NB4 (cell line): ENCODE results near the gene ZNF44.

Experiments used
- CTCF ChIP-seq: IDR thresholded peaks from one replicate; pipeline ENCODE4 v1.5.1; 2012; ENCODE audit warnings: low read depth, low read length
- POLR2A ChIP-seq: IDR thresholded peaks from 2 replicates; pipeline ENCODE4 v1.6.1; 2011; ENCODE audit warnings: mild to moderate bottlenecking; ENCODE audit not compliant: insufficient read length; ENCODE audit errors: extremely low read depth

- TF ChIP-seq CTCF: no peak
- TF ChIP-seq POLR2A: no peak
These were observed 47.0 kb downstream of the ZNF44 start for GRCh38 chr19:12247644-12248222.
